Spleen (tissue), 7 donors: ENCODE data around the gene WDFY2.
A peak's percentile ranks its signal among the peaks of the same experiment; 100 is the strongest.

Experiments used
- CTCF ChIP-seq, 11 experiments: fragments of 200-600 bp in 7 of 11; fragments of 450-650 bp in 4 of 11; sonication (generic) in 4 of 11; IDR thresholded peaks in 8 of 11; conservative IDR thresholded peaks in 3 of 11; 1 replicate in 7 of 11; 2 replicates in 4 of 11; pipeline versions ENCODE4 v1.4.0 to v1.8.0; 2016 to 2021; ENCODE audit warnings: antibody characterized with exemption in 11 of 11, inconsistent platforms in 4 of 11, mild to moderate bottlenecking in 1 of 11
- POLR2A ChIP-seq, 3 donors: fragments of 450-650 bp; IDR thresholded peaks; one replicate each; pipeline ENCODE4 v1.5.1; 2017; ENCODE audit warnings: antibody characterized with exemption in 3 of 3, mild to moderate bottlenecking in 1 of 3
- POLR2AphosphoS5 ChIP-seq, 3 donors: sonication (generic); formaldehyde crosslinking; IDR thresholded peaks; one replicate each; pipeline ENCODE4 v1.5.1; 2017; ENCODE audit warnings: antibody characterized with exemption in 3 of 3
- donor health status: DM: no; HTN: no; CAD: no; lungs with moderate emphysema.
- donor health status: DM: no; HTN: no; CAD: no.
- donor health status: DM: no; HTN: no; CAD: no.

- no peak for TF ChIP-seq CTCF (IDR thresholded peaks at IDR 0.05 in 8 of 11, conservative IDR thresholded peaks at IDR 0.05 in 3 of 11)
- TF ChIP-seq POLR2A (IDR thresholded peaks at IDR 0.05), result peak in 1 of 3 donors; percentile 49
- TF ChIP-seq POLR2AphosphoS5 (IDR thresholded peaks at IDR 0.05), result no peak
Measured at GRCh38 chr13:51804295-51805172, 220.3 kb downstream of the WDFY2 start.
